HepG2 (cell line): ENCODE measurements around the gene BAIAP2L1. TPM values are rescaled to one million over a fixed set of nuclear protein-coding genes. Genes with fewer than 3 reads are reported as not detected.

Source experiments
- PHB2 ChIP-seq: fragments of 450-650 bp; IDR thresholded peaks from 2 replicates; pipeline ENCODE4 v1.6.1; 2018; ENCODE audit not compliant: partially characterized antibody
- TEAD3 ChIP-seq: optimal IDR thresholded peaks from 2 replicates; pipeline ENCODE3; 2016; ENCODE audit warnings: borderline replicate concordance
- ZNF878 ChIP-seq: sonication (generic); formaldehyde crosslinking; IDR thresholded peaks from 2 replicates; pipeline ENCODE4 v1.8.1; 2023; ENCODE audit warnings: mild to moderate bottlenecking, missing genetic modification reagents, moderate library complexity
- polyA plus RNA-seq, 8 experiments: library from polyadenylated mRNA; depleted of rRNA in 3 of 8; stranded (reverse) in 7 of 8; unstranded in 1 of 8; fragments of >200 nt; fragmentation: Illumina TruSeq in 4 of 8; extraction: Trizol in 4 of 8; gene quantifications; 2 replicates each; pipeline versions ENCODE4 v1.2.1 to v1.2.3, GENCODE V29; 2011 to 2016; ENCODE audit warnings: low read depth in 4 of 8, missing spikeins in 1 of 8, mixed read lengths in 1 of 8; ENCODE audit not compliant: insufficient read depth in 1 of 8
- total RNA-seq, 5 experiments: library from RNA; depleted of rRNA; stranded (reverse); fragments of >200 nt; fragmentation: Illumina TruSeq; extraction: Trizol; gene quantifications; 2 replicates each; pipeline ENCODE4 v1.2.3, GENCODE V29; 2016; ENCODE audit warnings: low read depth in 1 of 5
- TF ChIP-seq, protein P1 (sequence below): sonication (generic); formaldehyde crosslinking; IDR thresholded peaks from 2 replicates; pipeline ENCODE4 v1.4.0; 2020; ENCODE audit warnings: missing genetic modification reagents, borderline replicate concordance
- TF ChIP-seq, protein P2 (sequence below): sonication (generic); formaldehyde crosslinking; IDR thresholded peaks from 2 replicates; pipeline ENCODE4 v1.5.0; 2020; ENCODE audit warnings: missing genetic modification reagents, mild to moderate bottlenecking, borderline replicate concordance
- TF ChIP-seq, protein P3 (sequence below): sonication (generic); formaldehyde crosslinking; IDR thresholded peaks from 2 replicates; pipeline ENCODE4 v1.4.0; 2020; ENCODE audit warnings: missing genetic modification reagents, borderline replicate concordance
- TF ChIP-seq, protein P4 (sequence below): sonication (generic); formaldehyde crosslinking; IDR thresholded peaks from 2 replicates; pipeline ENCODE4 v1.4.0; 2020; ENCODE audit warnings: missing genetic modification reagents
- TF ChIP-seq, protein P5 (sequence below): sonication (generic); formaldehyde crosslinking; IDR thresholded peaks from 2 replicates; pipeline ENCODE4 v1.4.0; 2020; ENCODE audit warnings: low read depth, mild to moderate bottlenecking, missing genetic modification reagents
- TF ChIP-seq, protein P6 (sequence below): sonication (generic); formaldehyde crosslinking; conservative IDR thresholded peaks from 2 replicates; pipeline ENCODE4 v1.8.0; 2022; ENCODE audit warnings: low read depth, missing genetic modification reagents

Gene BAIAP2L1
- total and polyA plus RNA-seq, 2 of the 13 experiments (the other 11 are each of a cell fraction or from before 2014, with no cell fraction given) = 13.0 to 21.5 TPM

DNA sequence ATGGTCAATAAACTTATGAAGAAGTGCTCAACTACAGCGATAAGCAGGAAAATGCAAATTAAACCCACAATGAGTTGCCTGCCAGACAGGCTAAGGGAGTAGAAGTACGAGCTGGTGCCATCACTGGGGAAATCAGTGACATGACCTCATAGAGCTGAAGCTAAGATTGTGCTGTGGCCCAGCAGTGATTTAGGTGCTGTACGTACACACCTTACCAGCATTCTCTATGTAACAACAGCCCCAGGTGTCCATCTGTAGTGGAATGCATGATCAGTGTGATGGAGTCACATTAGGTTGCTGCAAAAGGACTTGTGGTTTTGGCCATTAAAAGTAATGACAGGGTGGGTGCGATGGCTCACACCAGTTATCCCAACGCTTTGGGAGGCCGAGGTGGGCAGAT, 143.2 kb downstream of the BAIAP2L1 start (continued):
- TF ChIP-seq, protein P1, sequence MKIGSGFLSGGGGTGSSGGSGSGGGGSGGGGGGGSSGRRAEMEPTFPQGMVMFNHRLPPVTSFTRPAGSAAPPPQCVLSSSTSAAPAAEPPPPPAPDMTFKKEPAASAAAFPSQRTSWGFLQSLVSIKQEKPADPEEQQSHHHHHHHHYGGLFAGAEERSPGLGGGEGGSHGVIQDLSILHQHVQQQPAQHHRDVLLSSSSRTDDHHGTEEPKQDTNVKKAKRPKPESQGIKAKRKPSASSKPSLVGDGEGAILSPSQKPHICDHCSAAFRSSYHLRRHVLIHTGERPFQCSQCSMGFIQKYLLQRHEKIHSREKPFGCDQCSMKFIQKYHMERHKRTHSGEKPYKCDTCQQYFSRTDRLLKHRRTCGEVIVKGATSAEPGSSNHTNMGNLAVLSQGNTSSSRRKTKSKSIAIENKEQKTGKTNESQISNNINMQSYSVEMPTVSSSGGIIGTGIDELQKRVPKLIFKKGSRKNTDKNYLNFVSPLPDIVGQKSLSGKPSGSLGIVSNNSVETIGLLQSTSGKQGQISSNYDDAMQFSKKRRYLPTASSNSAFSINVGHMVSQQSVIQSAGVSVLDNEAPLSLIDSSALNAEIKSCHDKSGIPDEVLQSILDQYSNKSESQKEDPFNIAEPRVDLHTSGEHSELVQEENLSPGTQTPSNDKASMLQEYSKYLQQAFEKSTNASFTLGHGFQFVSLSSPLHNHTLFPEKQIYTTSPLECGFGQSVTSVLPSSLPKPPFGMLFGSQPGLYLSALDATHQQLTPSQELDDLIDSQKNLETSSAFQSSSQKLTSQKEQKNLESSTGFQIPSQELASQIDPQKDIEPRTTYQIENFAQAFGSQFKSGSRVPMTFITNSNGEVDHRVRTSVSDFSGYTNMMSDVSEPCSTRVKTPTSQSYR (CRISPR knock-in tag) = no peak
- TF ChIP-seq PHB2 (no peak), TEAD3 (CRISPR knock-in tag) (no peak), ZNF878 (CRISPR knock-in tag) (no peak)
- TF ChIP-seq, protein P2, sequence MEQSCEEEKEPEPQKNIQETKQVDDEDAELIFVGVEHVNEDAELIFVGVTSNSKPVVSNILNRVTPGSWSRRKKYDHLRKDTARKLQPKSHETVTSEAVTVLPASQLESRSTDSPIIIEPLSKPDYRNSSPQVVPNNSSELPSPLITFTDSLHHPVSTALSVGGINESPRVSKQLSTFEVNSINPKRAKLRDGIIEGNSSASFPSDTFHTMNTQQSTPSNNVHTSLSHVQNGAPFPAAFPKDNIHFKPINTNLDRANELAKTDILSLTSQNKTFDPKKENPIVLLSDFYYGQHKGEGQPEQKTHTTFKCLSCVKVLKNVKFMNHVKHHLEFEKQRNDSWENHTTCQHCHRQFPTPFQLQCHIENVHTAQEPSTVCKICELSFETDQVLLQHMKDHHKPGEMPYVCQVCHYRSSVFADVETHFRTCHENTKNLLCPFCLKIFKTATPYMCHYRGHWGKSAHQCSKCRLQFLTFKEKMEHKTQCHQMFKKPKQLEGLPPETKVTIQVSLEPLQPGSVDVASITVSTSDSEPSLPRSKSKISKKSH = no peak
- TF ChIP-seq, protein P3, sequence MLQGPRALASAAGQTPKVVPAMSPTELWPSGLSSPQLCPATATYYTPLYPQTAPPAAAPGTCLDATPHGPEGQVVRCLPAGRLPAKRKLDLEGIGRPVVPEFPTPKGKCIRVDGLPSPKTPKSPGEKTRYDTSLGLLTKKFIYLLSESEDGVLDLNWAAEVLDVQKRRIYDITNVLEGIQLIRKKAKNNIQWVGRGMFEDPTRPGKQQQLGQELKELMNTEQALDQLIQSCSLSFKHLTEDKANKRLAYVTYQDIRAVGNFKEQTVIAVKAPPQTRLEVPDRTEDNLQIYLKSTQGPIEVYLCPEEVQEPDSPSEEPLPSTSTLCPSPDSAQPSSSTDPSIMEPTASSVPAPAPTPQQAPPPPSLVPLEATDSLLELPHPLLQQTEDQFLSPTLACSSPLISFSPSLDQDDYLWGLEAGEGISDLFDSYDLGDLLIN (CRISPR knock-in tag) = no peak
- TF ChIP-seq, protein P4, sequence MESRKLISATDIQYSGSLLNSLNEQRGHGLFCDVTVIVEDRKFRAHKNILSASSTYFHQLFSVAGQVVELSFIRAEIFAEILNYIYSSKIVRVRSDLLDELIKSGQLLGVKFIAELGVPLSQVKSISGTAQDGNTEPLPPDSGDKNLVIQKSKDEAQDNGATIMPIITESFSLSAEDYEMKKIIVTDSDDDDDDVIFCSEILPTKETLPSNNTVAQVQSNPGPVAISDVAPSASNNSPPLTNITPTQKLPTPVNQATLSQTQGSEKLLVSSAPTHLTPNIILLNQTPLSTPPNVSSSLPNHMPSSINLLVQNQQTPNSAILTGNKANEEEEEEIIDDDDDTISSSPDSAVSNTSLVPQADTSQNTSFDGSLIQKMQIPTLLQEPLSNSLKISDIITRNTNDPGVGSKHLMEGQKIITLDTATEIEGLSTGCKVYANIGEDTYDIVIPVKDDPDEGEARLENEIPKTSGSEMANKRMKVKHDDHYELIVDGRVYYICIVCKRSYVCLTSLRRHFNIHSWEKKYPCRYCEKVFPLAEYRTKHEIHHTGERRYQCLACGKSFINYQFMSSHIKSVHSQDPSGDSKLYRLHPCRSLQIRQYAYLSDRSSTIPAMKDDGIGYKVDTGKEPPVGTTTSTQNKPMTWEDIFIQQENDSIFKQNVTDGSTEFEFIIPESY = no peak
- TF ChIP-seq, protein P5, sequence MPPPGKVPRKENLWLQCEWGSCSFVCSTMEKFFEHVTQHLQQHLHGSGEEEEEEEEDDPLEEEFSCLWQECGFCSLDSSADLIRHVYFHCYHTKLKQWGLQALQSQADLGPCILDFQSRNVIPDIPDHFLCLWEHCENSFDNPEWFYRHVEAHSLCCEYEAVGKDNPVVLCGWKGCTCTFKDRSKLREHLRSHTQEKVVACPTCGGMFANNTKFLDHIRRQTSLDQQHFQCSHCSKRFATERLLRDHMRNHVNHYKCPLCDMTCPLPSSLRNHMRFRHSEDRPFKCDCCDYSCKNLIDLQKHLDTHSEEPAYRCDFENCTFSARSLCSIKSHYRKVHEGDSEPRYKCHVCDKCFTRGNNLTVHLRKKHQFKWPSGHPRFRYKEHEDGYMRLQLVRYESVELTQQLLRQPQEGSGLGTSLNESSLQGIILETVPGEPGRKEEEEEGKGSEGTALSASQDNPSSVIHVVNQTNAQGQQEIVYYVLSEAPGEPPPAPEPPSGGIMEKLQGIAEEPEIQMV (CRISPR knock-in tag) = no peak
- TF ChIP-seq, protein P6, sequence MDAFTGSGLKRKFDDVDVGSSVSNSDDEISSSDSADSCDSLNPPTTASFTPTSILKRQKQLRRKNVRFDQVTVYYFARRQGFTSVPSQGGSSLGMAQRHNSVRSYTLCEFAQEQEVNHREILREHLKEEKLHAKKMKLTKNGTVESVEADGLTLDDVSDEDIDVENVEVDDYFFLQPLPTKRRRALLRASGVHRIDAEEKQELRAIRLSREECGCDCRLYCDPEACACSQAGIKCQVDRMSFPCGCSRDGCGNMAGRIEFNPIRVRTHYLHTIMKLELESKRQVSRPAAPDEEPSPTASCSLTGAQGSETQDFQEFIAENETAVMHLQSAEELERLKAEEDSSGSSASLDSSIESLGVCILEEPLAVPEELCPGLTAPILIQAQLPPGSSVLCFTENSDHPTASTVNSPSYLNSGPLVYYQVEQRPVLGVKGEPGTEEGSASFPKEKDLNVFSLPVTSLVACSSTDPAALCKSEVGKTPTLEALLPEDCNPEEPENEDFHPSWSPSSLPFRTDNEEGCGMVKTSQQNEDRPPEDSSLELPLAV (CRISPR knock-in tag) = no peak
